GM06990 (cell line): ENCODE measurements around the gene C1QA.

Experiments
- DNase-seq: peaks from one replicate; pipeline ENCODE4 v3.0.0-alpha.2; 2011; ENCODE audit not compliant: insufficient read length; ENCODE audit errors: extremely low read depth
- H3K27me3 ChIP-seq: replicated peaks from 2 replicates; pipeline ENCODE4 v1.6.0; 2011; ENCODE audit warnings: low read length; ENCODE audit not compliant: control insufficient read depth, insufficient read depth
- H3K36me3 ChIP-seq: 2 replicates; pipeline ENCODE4 v1.5.1; 2011; ENCODE audit warnings: low read length; ENCODE audit not compliant: control insufficient read depth, insufficient read depth
- H3K4me3 ChIP-seq: replicated peaks from 2 replicates; pipeline ENCODE4 v1.5.1; 2011; ENCODE audit warnings: low read depth, mild to moderate bottlenecking, control low read depth, low read length
- CTCF ChIP-seq: IDR thresholded peaks from 2 replicates; pipeline ENCODE4 v1.5.1; 2011; ENCODE audit warnings: low read length, control low read depth, mild to moderate bottlenecking, inconsistent platforms; ENCODE audit not compliant: insufficient read depth, poor library complexity, severe bottlenecking

The C1QA gene

GRCh38 chr1:22606161-22606560 is 30.3 kb upstream of the C1QA start:
- TF ChIP-seq CTCF = no peak
- no peak for DNase-seq
- H3K4me3 ChIP-seq = no peak overlapping the region
- no peaks in the 10 kb centered on the region for H3K36me3 ChIP-seq
- no peaks in the 10 kb centered on the region; the same call in 1 of the 2 replicates for H3K27me3 ChIP-seq

GRCh38 chr1:22607154-22607553 is 29.3 kb upstream of the C1QA start:
- TF ChIP-seq CTCF = no peak
- DNase-seq = no peak

GRCh38 chr1:22608361-22608760 is 28.1 kb upstream of the C1QA start:
- no peak for TF ChIP-seq CTCF
- Histone ChIP-seq H3K4me3 (no peak overlapping the region), H3K27me3 (peaks cover 1% of the 10 kb centered on the region; the same call in 1 of the 2 replicates), H3K36me3 (no peaks in the 10 kb centered on the region)
- DNase-seq = no peak

More at GRCh38 chr1:22607154-22607553, 29.3 kb upstream of the C1QA start:
- no peak overlapping the region for H3K4me3 ChIP-seq
- H3K27me3 ChIP-seq = peaks cover 1% of the 10 kb centered on the region; the same call in 1 of the 2 replicates
- no peaks in the 10 kb centered on the region for H3K36me3 ChIP-seq

- H3K4me3 ChIP-seq = no peak overlapping the region
- no peak for DNase-seq
- peaks cover 1% of the 10 kb centered on the region; the same call in 1 of the 2 replicates for H3K27me3 ChIP-seq
- no peak for TF ChIP-seq CTCF
- no peaks in the 10 kb centered on the region for H3K36me3 ChIP-seq
These were observed 27.1 kb upstream of the C1QA start for GRCh38 chr1:22609291-22609690.

GRCh38 chr1:22611530-22611947 is 24.9 kb upstream of the C1QA start:
- TF ChIP-seq CTCF = no peak
- peaks cover 1% of the 10 kb centered on the region; the same call in 1 of the 2 replicates for H3K27me3 ChIP-seq
- no peak for DNase-seq
- no peak overlapping the region for H3K4me3 ChIP-seq
- H3K36me3 ChIP-seq = no peaks in the 10 kb centered on the region

GRCh38 chr1:22612671-22613571 is 23.5 kb upstream of the C1QA start:
- no peak for DNase-seq
- Histone ChIP-seq H3K27me3 (peaks cover 1% of the 10 kb centered on the region; the same call in 1 of the 2 replicates), H3K4me3 (no peak overlapping the region), H3K36me3 (no peaks in the 10 kb centered on the region)
- TF ChIP-seq CTCF = no peak
